Fibroblast of the conjunctiva (primary cell): Measurements from ENCODE around the gene NSUN6.
"Not testable (repeated sequence)": the region's sequence is repeated elsewhere in the genome, so short reads cannot be mapped to it uniquely, and the experiment has no call there.

ENCODE experiments used
- DNase-seq: peaks from one replicate; pipeline ENCODE4 v3.0.0-alpha.2; 2010; ENCODE audit warnings: low read depth

NSUN6 gene

GRCh38 chr10:18608596-18608995, 42.8 kb downstream of the NSUN6 start:
- DNase-seq, result no peak

DNA sequence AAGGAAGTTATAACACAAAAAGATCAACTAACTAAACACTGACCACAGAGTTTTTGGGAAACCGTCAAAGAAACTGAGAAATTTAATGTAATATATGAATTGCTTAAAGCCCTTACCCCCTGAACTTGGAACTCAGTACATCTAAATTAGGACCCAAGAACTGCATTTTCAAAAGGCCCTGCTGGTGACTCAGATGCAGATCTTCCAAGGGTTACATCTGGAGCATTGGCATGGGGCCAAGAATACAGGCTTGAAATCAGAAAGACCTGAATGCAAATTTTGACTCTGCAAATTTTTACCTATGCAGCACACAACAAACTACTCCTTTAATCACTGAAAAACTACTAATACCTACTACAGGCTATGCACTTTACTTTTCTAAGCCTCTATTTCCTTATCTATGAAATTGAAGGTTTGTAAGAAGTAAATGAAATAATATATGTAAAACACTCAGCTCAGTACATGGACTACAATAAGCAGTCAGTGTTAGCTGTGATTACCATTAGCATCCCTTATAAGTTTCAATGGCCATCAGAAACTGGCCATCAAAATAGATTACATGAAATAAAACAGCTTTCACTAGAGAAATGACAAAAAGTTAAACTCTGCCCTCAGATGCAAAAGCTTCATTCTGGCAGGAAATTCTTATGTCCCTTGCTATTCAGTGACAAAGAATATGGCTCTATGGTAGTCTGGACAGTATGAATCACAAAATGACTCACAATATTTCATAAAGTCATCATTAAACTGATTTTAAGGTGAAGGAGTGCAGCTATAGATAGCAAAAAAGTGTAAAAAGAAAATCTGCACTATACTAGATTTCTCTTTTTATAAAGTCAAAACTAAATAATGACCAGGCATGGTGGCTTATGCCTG, 43.6 kb downstream of the NSUN6 start:
- peak; percentile 82 for DNase-seq

GRCh38 chr10:18606051-18606695, 45.2 kb downstream of the NSUN6 start:
- DNase-seq, result no peak

DNA sequence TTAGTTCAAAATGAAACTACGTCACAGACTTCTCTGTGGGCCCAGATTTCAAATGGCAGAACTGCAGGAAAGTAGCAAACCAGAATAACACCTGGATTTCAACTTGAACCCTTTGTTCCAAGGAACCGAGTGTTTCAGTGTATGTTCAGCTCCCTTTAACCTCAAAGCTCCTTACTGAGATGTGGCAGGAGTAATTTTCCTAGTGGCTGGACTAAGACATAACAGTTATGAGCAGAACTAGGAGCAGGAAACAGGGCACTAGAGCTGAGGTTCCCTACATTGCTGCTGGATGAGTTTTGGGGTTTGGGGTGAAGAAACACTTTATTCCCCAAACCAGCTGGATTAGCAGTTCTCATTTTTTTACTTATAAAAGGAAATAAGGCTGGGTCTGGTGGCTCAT, 50.1 kb downstream of the NSUN6 start:
- no peak for DNase-seq

- no peak for DNase-seq
These were observed 52.0 kb downstream of the NSUN6 start for GRCh38 chr10:18599392-18599791.

- DNase-seq, result no peak
These were observed 56.7 kb downstream of the NSUN6 start for GRCh38 chr10:18594574-18595156.

DNA sequence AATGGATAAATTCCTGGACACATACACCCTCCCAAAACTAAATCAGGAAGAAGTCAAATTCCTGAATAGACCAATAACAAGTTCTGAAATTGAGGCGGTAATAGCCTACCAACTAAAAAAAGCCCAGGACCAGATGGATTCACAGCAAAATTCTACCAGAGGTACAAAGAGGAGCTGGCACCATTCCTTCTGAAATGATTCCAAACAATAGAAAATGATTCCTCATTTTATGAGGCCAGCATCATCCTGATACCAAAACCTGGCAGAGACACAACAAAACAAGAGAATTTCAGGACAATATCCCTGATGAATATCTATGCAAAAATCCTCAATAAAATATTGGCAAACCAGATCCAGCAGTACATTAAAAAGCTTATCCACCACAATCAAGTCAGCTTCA, 60.2 kb downstream of the NSUN6 start:
- not testable (repeated sequence) for DNase-seq

DNA sequence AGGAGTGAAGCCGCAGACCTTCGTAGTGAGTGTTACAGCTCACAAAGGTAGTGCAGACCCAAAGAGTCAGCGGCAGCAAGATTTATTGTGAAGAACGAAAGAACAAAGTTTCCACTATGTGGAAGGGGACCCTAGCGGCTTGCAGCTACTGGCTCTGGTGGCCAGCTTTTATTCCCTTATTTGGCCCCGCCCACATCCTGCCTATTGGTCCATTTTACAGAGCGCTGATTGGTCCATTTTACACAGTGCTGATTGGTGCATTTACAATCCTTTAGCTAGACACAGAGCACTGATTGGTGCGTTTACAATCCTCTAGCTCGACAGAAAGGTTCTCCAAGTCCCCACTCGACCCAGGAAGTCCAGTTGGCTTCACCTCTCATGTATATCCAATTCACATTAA, 64.8 kb downstream of the NSUN6 start:
- DNase-seq, result not testable (repeated sequence)

- DNase-seq, result no peak
These were observed 67.7 kb downstream of the NSUN6 start for GRCh38 chr10:18583575-18584270.

GRCh38 chr10:18582803-18583202, 68.6 kb downstream of the NSUN6 start:
- DNase-seq, result no peak

- no peak for DNase-seq
These were observed 73.3 kb downstream of the NSUN6 start for GRCh38 chr10:18577823-18578685.

- DNase-seq, result no peak
These were observed 74.8 kb downstream of the NSUN6 start for GRCh38 chr10:18576586-18576985.

DNA sequence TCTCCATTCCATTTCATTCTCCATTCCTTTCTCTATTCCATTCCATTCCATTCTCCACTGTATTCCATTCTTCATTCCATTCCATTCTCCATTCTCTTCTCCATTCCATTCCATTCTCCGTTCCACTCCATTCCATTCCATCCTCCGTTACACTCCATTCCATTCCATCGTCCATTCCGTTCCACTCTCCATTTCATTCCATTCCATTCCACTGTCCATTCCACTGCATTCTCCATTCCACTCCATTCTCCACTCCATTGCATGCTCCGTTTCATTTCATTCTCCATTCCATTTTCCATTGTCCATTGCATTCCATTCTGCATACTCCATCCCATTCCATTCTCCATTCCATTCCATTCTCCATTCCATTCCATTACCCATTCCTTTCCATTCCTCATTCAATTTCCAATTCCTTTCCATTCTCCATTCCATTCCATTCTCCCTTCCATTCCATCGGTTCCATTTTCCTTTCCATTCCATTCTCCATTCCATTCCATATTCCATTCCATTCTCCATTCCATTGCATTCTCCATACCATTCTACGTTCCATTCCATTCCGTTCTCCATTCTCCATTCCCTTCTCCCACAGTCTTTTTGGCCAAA, 78.3 kb downstream of the NSUN6 start:
- DNase-seq, result no peak

DNA sequence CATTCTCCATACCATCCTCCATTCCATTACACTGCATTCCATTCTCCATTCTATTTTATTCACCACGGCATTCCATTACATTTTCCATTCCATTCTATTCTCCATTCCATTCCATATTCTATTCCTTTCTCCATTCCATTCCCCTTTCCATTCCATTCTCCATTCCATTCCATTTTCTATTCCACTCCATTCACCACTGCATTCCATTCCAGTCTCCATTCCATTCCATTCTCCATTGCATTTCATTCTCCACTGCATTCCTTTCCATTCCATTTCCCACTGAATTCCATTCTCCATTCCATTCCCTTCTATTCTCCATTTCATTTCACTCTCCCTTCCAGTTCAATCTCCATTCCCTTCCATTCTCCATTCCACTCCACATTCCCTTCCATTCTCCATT, 79.6 kb downstream of the NSUN6 start:
- DNase-seq, result no peak

DNA sequence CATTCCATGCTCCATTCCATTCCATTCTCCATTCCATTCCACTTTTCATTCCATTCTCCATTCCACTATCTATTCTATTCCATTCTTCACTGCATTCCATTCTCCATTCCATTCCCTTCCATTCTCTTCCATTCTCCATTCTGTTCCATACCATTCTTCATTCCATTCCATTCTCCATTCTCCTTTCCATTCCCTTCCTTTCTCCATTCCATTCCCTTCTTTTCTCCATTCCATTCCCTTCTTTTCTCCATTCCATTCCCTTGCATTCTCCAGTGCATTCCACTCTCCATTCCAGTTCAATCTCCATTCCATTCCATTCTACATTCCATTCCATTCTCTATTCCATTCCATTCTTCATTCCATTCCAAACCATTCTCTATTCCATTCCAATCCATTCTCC, 80.3 kb downstream of the NSUN6 start:
- no peak for DNase-seq

- not testable (repeated sequence) for DNase-seq
These were observed 81.0 kb downstream of the NSUN6 start for GRCh38 chr10:18570386-18570785.

DNA sequence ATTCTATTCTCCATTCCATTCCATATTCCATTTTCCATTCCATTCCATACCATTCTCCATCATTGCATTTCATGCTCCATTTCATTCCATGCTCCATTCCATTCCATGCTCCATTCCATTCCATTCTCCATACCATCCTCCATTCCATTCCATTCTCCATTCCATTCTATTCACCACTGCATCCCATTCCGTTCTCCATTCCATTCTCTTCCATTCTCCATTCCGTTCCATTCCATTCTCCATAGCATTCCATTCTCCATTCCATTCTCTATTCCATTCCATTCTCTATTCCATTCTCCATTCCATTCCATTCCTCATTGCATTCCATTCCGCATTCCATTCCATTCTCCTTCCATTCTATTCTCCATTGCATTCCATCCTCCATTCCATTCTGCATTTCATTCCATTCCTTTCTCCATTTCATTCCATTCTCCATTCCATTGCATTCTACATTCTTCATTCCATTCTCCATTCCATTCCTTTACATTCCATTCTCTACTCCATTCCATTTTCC, 84.0 kb downstream of the NSUN6 start:
- DNase-seq, result no peak

DNA sequence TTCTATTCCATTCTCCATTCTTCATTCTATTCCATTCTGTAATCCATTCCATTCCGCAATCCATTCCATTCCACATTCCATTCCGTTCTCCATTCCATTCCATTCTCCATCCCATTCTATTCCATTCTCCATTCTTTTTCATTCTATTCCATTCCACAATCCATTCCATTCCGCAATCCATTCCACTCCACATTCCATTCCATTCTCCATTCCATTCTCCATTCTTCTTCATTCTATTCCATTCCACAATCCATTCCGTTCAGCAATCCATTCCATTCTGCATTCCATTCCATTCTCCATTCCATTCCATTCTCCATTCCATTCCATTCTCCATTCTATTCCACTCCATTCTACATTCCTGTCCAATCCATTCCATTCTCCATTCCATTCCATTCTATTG, 85.2 kb downstream of the NSUN6 start:
- DNase-seq, result no peak

DNA sequence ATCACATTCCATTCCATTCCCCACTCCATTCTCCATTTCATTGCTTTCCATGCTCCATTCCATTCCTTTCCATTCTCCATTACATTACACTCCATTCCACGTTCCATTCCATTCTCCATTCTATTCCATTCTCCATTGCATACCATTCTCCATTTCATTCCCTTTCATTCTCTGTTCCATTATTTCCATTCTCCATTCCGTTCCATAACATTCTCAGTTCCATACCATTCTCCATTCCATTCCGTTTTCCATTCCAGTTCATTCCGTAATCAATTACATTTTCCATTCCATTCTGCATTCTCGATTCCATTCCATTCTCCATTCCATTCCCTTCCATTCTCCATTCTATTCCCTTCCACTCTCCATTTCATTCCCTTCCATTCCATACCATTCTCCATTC, 86.4 kb downstream of the NSUN6 start:
- DNase-seq, result no peak

DNA sequence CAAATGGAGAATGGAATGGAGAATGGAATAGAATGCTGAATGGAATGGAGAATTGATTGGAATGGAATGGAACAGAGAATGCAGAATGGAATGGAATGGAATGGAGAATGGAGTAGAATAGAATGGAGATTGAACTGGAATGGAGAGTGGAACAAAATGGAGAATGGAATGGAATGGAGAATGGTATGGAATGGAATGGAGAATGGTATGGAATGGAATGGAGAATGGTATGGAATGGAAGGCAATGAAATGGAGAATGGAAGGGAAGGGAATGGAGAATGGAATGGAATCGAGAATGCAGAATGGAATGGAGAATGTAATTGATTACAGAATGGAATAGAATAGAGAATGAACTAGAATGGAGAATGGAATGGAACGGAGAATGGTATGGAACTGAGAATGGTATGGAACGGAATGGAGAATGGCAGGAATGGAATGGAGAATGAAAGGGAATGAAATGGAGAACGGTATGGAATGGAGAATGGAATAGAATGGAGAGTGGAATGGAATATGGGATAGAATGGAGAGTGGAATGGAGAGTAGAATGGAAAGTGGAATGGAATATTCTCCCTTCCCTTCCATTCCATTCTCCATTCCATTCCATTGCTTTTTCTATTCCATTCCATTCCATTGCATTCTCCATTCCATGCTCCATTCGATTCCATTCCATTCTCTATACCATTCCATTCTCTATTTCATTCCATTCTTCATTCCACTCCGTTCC, 88.2 kb downstream of the NSUN6 start:
- no peak for DNase-seq
